ACHN (cell line): ENCODE measurements around the gene SMG7.
A peak's percentile ranks its signal among the peaks of the same experiment; 100 is the strongest.

ENCODE experiments used
- DNase-seq: peaks from one replicate; pipeline ENCODE4 v3.0.0-alpha.2; 2015
- in situ Hi-C: cut with HindIII; loops from 2 replicates; pipeline ENCODE4 v1.10.0; 2017; ENCODE audit warnings: low sequenced_read_pairs, low pct_ligation_motif_present, low pct_unique_long_range_greater_than_20kb

SMG7 gene

DNA sequence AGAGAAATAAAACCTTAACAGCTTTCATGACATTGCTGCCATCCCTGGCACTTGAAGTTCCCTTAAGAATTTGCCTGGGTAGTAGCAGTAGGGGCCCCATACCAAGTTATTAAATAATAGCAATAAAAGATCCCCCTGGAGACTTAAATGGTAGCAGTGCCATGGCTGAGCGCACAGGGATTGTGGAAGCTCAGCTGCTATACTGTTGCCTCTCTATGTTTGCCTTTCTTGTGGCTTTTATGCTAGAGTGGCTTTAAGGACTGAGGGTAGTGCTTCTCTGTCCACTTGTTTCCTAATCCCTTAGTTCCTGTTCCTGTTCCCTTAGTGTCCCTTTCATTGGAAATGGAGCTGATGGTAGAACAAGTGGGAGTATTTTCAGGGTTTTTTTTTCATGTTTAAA, 75.8 kb downstream of the SMG7 start:
- in situ Hi-C loops, result no loop called here
- peak; percentile 72 for DNase-seq

DNA sequence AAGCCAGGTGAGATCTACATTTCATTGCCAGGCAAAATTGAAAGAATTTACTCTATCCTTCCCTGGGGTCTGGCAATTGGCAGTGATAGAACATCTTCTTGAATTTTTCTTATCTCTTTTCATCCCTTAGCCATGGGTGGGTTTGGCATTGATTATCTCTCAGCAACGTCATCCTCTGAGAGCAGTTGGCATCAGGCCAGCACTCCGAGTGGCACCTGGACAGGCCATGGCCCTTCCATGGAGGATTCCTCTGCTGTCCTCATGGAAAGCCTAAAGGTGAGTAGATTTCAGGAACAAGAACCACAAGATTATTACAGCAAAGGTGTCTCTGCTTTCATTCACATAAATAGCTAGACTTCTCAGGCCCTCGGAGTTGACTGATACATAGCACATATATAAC, 78.6 kb downstream of the SMG7 start:
- in situ Hi-C loops, result no loop called here

GRCh38 chr1:183551924-183552323, 79.6 kb downstream of the SMG7 start:
- in situ Hi-C loops, result no loop called here
- DNase-seq, result no peak

More for the DNA sequence above, 78.6 kb downstream of the SMG7 start:
- DNase-seq, result no peak

GRCh38 chr1:183552441-183552840, 80.1 kb downstream of the SMG7 start:
- no peak for DNase-seq
- in situ Hi-C loops, result no loop called here

GRCh38 chr1:183552891-183553290, 80.6 kb downstream of the SMG7 start:
- no peak for DNase-seq
- in situ Hi-C loops, result no loop called here

- in situ Hi-C loops, result no loop called here
- DNase-seq, result no peak
Observed at GRCh38 chr1:183553331-183553730, 81.0 kb downstream of the SMG7 start.

- DNase-seq, result no peak
- in situ Hi-C loops, result no loop called here
Observed at GRCh38 chr1:183553764-183554163, 81.5 kb downstream of the SMG7 start.

- DNase-seq, result no peak
- in situ Hi-C loops, result no loop called here
Observed at GRCh38 chr1:183554577-183554976, 82.3 kb downstream of the SMG7 start.

DNA sequence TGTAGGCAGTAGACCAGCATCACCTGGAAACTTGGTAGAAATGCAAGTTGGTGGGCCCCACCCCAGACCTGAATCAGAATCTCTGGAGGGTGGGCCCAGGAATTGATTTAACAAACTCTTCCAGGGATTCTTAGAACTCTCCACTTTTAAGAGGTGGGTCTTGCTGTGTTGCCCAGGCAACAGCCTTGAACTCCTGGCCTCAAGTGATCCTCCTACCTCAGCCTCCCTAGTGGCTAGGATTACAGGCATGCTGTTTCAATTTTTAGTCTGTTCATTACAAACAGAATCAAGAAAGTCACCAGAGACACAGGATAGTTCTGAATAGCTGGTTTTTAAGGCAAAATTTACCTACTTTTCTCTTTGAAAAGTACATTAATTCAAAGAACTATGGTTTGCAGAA, 86.8 kb downstream of the SMG7 start:
- in situ Hi-C loops, result no loop called here
- DNase-seq, result no peak

DNA sequence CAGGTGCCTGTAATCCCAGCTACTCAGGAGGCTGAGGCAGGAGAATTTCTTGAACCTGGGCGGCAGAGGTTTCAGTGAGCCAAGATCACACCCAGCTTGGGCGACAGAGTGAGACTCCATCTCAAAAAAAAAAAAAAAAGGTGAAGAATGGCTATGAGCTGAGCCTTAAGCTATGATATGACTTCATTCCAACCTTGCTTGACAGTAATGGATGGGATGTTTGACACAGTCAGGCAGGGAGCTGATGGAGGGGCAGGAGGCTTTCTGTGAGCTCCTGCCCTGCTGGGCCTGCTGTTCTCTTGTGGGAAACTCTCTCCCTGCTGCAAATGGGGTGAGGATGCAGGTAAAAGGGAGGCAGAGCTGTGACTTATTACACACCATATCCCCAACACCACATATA, 90.4 kb downstream of the SMG7 start:
- DNase-seq, result no peak
- in situ Hi-C loops, result no loop called here

DNA sequence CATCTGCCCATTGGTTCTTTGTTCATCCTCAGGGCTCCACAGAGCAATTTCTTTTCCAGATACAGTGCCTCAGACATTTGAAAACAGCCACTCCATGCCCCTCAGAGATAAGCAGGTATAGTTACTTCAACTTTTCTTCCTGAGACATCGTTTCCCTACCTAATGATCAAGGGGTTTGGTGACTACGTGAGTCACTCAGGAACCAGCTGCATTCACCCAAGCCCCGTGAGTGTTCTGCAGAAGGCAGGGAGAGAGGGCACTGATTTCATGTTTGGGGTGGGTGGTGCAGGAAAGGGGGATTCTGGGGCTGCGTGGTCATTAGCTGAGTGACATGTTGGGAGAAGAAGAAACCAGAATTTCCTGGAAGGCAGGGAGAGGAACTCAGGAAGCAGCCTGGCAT, 93.0 kb downstream of the SMG7 start:
- in situ Hi-C loops, result no loop called here
- no peak for DNase-seq

- in situ Hi-C loops, result no loop called here
- DNase-seq, result no peak
Observed at GRCh38 chr1:183566026-183566425, 93.7 kb downstream of the SMG7 start.

DNA sequence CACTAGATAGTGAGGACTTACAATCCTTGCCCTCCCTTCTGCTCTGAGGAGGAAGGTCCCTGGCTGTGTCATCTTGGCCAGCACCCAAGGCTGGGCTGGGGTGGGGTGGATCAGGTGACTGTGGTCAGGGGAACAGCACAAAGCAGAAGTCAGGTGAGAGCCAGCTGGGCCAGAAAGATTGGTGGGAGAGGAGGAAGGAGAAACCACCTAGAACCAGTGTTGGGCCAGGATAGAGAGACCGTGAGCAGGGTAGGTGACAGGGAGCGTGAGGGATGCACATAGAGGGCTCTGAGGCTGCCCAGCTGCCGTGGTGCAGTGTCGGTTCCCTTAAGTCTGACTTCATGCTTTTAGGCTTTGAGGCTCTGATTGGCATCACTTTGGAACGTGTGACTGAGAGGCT, 95.3 kb downstream of the SMG7 start:
- in situ Hi-C loops, result no loop called here
- no peak for DNase-seq

DNA sequence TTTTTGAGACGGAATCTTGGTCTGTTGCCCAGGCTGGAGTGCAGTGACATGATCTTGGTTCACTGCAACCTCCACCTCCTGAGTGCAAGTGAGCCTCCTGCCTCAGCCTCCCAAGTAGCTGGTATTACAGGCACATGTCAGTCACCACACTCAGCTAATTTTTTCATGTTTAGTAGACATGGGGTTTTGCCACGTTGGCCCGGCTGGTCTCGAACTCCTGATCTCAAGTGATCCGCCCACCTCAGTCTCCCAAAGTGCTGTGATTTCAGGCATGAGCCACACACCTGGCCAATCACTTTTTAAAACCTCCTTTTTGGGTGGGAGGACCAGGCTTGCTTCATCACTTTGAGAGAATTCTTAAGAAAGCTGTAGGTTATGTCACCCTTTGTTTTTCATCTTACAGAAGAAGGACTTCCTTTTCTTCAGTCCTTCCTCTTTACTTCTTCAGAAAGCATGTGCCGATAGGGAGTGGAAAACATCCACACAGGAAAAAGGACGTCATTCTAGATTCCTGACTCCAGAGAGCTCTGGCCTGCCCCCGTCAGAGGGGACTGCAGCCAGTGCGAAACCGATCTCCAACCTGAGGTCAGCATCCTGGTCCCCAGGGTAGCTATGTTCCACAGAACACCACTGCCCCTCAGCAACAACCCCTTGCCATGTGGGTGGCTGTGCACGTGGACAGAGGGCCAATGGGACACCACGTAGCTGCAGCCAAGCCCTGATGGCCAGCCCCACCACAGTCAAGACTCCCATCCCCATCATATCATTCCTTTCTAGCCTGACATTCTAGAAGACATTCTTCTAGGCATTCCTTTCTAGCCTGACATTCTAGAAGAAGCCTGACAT, 96.1 kb downstream of the SMG7 start:
- no peak for DNase-seq
- in situ Hi-C loops, result no loop called here

GRCh38 chr1:183569141-183569540, 96.8 kb downstream of the SMG7 start:
- no peak for DNase-seq

DNA sequence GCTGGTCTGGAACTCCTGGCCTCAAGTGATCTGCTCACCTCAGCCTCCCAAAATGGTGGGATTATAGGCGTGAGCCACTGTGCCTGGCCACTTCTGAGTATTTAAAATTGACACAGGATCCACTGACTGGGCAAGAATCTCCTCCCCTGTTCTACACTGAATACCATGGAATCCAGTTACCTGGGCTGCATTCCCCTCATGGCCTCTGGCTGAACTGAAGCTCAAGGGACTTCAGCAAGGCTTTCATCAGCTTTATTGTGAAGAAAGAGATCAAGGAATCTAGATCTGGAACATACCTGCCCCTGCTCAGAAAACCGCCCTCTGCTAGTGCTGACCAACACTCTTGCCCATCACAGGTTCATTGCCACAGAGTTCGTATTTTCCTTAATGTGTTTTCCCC, 97.5 kb downstream of the SMG7 start:
- DNase-seq, result no peak
- in situ Hi-C loops, result no loop called here

More at GRCh38 chr1:183569141-183569540, 96.8 kb downstream of the SMG7 start:
- in situ Hi-C loops, result no loop called here

- in situ Hi-C loops, result no loop called here
- no peak for DNase-seq
Observed at GRCh38 chr1:183570451-183570850, 98.2 kb downstream of the SMG7 start.

DNA sequence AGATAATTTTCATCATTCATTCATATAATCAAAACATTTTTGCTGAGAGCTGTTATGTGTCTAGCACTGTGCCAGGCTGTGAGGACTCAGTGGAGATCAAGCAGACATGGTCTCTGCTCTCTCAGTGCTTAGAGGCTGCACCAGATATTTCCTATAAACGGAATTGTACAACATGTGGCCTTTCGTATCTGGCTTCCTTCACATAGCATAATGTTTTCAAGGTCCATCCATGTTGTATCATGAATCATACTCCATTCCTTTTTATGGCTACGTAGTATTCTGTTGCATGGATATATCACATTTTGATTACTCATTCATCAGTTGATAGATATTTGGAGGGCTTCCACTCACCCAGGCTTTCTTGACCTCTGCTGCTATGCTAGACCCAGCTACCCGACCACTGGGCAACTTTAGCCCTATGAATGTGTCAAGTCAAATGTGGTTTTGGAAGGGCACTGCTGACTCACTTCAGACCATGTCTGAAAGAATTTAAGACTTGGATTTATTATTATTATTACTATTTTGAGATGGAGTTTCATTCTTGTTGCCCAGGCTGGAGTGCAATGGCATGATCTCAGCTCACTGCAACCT, 99.5 kb downstream of the SMG7 start:
- in situ Hi-C loops, result no loop called here
- DNase-seq, result no peak

DNA sequence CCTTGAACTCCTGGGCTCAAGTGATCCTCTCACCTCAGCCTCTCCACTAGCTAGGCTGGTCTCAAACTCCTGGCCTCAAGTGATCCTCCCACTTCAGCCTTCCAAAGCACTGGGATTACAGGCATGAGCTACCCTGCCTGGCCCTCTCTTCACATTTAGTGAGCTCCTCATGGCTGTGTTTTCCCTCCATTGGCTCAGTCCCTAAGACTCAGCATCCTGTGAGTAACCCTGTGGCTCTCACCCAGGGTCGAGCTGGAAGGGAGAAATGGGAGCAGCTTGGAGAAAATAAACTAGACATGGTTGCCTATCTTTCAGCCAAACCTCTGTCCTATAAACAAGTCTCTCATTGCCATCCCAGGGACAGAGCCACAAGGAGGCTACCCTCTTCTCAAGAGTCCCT, 100.4 kb downstream of the SMG7 start:
- DNase-seq, result no peak
- in situ Hi-C loops, result no loop called here

DNA sequence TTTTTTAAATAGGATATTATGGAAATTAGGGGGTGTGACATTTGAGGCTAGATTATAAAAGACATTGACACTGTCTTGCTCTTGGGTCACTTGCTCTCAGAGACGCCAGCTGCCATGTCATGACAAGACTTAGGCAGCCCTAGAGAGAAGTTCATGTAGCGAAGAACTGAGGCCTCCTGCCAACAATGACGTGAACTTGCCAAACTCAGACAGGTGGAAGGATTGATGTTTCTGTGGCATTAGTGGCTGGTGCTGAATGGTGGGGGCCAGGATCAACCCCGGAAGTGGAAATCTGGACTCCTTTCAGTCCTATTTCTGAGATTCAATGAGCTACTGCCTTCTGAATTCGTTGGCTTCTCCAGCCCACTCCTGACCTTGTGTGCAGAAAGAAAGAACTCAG, 103.3 kb downstream of the SMG7 start:
- no peak for DNase-seq
- in situ Hi-C loops, result no loop called here
